Smooth muscle cell of the brain vasculature (primary cell): ENCODE results near the gene PLCG1.

Experiments
- DNase-seq: peaks from one replicate; pipeline ENCODE4 v3.0.0-alpha.2; 2012; ENCODE audit warnings: low read depth, low spot score

Gene PLCG1

GRCh38 chr20:41204304-41205265, 67.2 kb downstream of the PLCG1 start:
- DNase-seq: no peak

- no peak for DNase-seq
Measured at GRCh38 chr20:41205313-41205712, 68.0 kb downstream of the PLCG1 start.

GRCh38 chr20:41213150-41213820, 75.9 kb downstream of the PLCG1 start:
- no peak for DNase-seq

- DNase-seq: no peak
Measured at GRCh38 chr20:41214202-41214601, 76.9 kb downstream of the PLCG1 start.

- DNase-seq: no peak
Measured at GRCh38 chr20:41214666-41215065, 77.3 kb downstream of the PLCG1 start.

GRCh38 chr20:41217422-41217821, 80.1 kb downstream of the PLCG1 start:
- no peak for DNase-seq

GRCh38 chr20:41218466-41218865, 81.1 kb downstream of the PLCG1 start:
- DNase-seq: no peak

- no peak for DNase-seq
Measured at GRCh38 chr20:41219824-41220223, 82.5 kb downstream of the PLCG1 start.

GRCh38 chr20:41221614-41222218, 84.4 kb downstream of the PLCG1 start:
- DNase-seq: no peak

- no peak for DNase-seq
Measured at GRCh38 chr20:41222296-41222695, 85.0 kb downstream of the PLCG1 start.

- no peak for DNase-seq
Measured at GRCh38 chr20:41222703-41223102, 85.4 kb downstream of the PLCG1 start.

GRCh38 chr20:41223112-41223511, 85.8 kb downstream of the PLCG1 start:
- DNase-seq: no peak

- DNase-seq: no peak
Measured at GRCh38 chr20:41224281-41224680, 86.9 kb downstream of the PLCG1 start.

- no peak for DNase-seq
Measured at GRCh38 chr20:41225091-41225490, 87.7 kb downstream of the PLCG1 start.

GRCh38 chr20:41226426-41226825, 89.1 kb downstream of the PLCG1 start:
- no peak for DNase-seq
